Glutamatergic neuron (in vitro differentiated cells): Measurements from ENCODE around the gene OTOGL. TPM values are rescaled to one million over a fixed set of nuclear protein-coding genes. Genes with fewer than 3 reads are reported as not detected.
"Not testable (repeated sequence)": the region's sequence is repeated elsewhere in the genome, so short reads cannot be mapped to it uniquely, and the experiment has no call there.

Experiments used
- DNase-seq: peaks from one replicate; pipeline ENCODE4 v3.0.0; 2022
- H3K27ac Mint-ChIP-seq: one replicate; pipeline ENCODE4 v1.8.0; 2020; ENCODE audit warnings: mild to moderate bottlenecking, mixed read lengths, inconsistent platforms; ENCODE audit not compliant: unreplicated experiment
- H3K27me3 Mint-ChIP-seq: one replicate; pipeline ENCODE4 v1.8.0; 2020; ENCODE audit warnings: mild to moderate bottlenecking, moderate library complexity, mixed read lengths, inconsistent platforms; ENCODE audit not compliant: unreplicated experiment
- H3K36me3 Mint-ChIP-seq: one replicate; pipeline ENCODE4 v1.8.0; 2020; ENCODE audit warnings: mild to moderate bottlenecking, mixed read lengths, inconsistent platforms; ENCODE audit not compliant: unreplicated experiment
- H3K4me1 Mint-ChIP-seq: one replicate; pipeline ENCODE4 v1.8.0; 2020; ENCODE audit warnings: mild to moderate bottlenecking, low read depth, mixed read lengths, inconsistent platforms; ENCODE audit not compliant: unreplicated experiment
- H3K4me3 Mint-ChIP-seq: one replicate; pipeline ENCODE4 v1.8.0; 2020; ENCODE audit warnings: mild to moderate bottlenecking, mixed read lengths, inconsistent platforms; ENCODE audit not compliant: unreplicated experiment
- H3K9me3 Mint-ChIP-seq: one replicate; pipeline ENCODE4 v1.8.0; 2020; ENCODE audit warnings: mild to moderate bottlenecking, moderate library complexity, mixed read lengths, inconsistent platforms; ENCODE audit not compliant: unreplicated experiment
- CTCF ChIP-seq: fragments of 200-600 bp; sonication (generic); IDR thresholded peaks from one replicate; pipeline ENCODE4 v1.5.0; 2021; ENCODE audit not compliant: partially characterized antibody, unreplicated experiment
- total RNA-seq: library from RNA; stranded (reverse); fragmentation: NEBNext Ultra II Directional; extraction: Animal tissue kit (Norgen Biotek cat#: 25700); gene quantifications from one replicate; pipeline ENCODE4 v1.2.1, GENCODE V29; 2021; ENCODE audit not compliant: unreplicated experiment

Gene OTOGL
- total RNA-seq, 1 donor from 2014 or later: 0.83 TPM

GRCh38 chr12:80293347-80293746 is 194.0 kb downstream of the OTOGL start:
- H3K4me1 Mint-ChIP-seq: no peaks in the 10 kb centered on the region
- no peak for DNase-seq
- no peak for TF ChIP-seq CTCF
- H3K27ac Mint-ChIP-seq: no peak overlapping the region
- H3K4me3 Mint-ChIP-seq: no peak overlapping the region
- H3K27me3 Mint-ChIP-seq: no peaks in the 10 kb centered on the region
- no peaks in the 10 kb centered on the region for H3K36me3 Mint-ChIP-seq
- no peaks in the 10 kb centered on the region for H3K9me3 Mint-ChIP-seq

- no peak for DNase-seq
- H3K36me3 Mint-ChIP-seq: no peaks in the 10 kb centered on the region
- H3K27ac Mint-ChIP-seq: no peak overlapping the region
- H3K9me3 Mint-ChIP-seq: no peaks in the 10 kb centered on the region
- H3K4me3 Mint-ChIP-seq: no peak overlapping the region
- TF ChIP-seq CTCF: no peak
- H3K4me1 Mint-ChIP-seq: no peaks in the 10 kb centered on the region
- H3K27me3 Mint-ChIP-seq: no peaks in the 10 kb centered on the region
Observed at GRCh38 chr12:80293759-80294158, 194.4 kb downstream of the OTOGL start.

GRCh38 chr12:80299219-80299618 is 199.9 kb downstream of the OTOGL start:
- Mint-ChIP-seq H3K36me3 (no peaks in the 10 kb centered on the region), H3K4me1 (no peaks in the 10 kb centered on the region), H3K9me3 (no peaks in the 10 kb centered on the region), H3K4me3 (no peak overlapping the region), H3K27me3 (no peaks in the 10 kb centered on the region), H3K27ac (no peak overlapping the region)
- TF ChIP-seq CTCF: no peak
- DNase-seq: no peak

- Mint-ChIP-seq H3K36me3 (no peaks in the 10 kb centered on the region), H3K27ac (no peak overlapping the region), H3K4me3 (no peak overlapping the region), H3K9me3 (no peaks in the 10 kb centered on the region), H3K4me1 (no peaks in the 10 kb centered on the region), H3K27me3 (no peaks in the 10 kb centered on the region)
- no peak for DNase-seq
- TF ChIP-seq CTCF: no peak
Observed at GRCh38 chr12:80299976-80300375, 200.6 kb downstream of the OTOGL start.

- not testable (repeated sequence) for H3K9me3 Mint-ChIP-seq, H3K36me3 Mint-ChIP-seq, DNase-seq, H3K27me3 Mint-ChIP-seq, H3K4me1 Mint-ChIP-seq, H3K4me3 Mint-ChIP-seq, H3K27ac Mint-ChIP-seq
Observed at GRCh38 chr12:80307436-80307835, 208.1 kb downstream of the OTOGL start.

GRCh38 chr12:80313209-80313608 is 213.9 kb downstream of the OTOGL start:
- H3K27me3 Mint-ChIP-seq: no peaks in the 10 kb centered on the region
- H3K27ac Mint-ChIP-seq: no peak overlapping the region
- no peaks in the 10 kb centered on the region for H3K4me1 Mint-ChIP-seq
- no peaks in the 10 kb centered on the region for H3K36me3 Mint-ChIP-seq
- H3K4me3 Mint-ChIP-seq: no peak overlapping the region
- TF ChIP-seq CTCF: no peak
- peaks cover 3% of the 10 kb centered on the region for H3K9me3 Mint-ChIP-seq
- DNase-seq: no peak
